RWPE2 (cell line): ENCODE results near the gene RBPMS2.
A peak's percentile ranks its signal among the peaks of the same experiment; 100 is the strongest.

Source experiments
- ATAC-seq: fragments of 200-7000 bp; cut with Tn5 transposase; 3 replicates; pipeline ENCODE4 v1.9.1; 2021; ENCODE audit warnings: low read depth
- DNase-seq: peaks from one replicate; pipeline ENCODE4 v3.0.0-alpha.2; 2020; ENCODE audit warnings: low spot score
- H3K27ac ChIP-seq: fragments of 450-650 bp; 2 replicates; pipeline ENCODE4 v1.5.1; 2017; ENCODE audit warnings: mild to moderate bottlenecking; ENCODE audit not compliant: poor library complexity, severe bottlenecking
- H3K27me3 ChIP-seq: fragments of 250-450 bp; sonication (Bioruptor Pico); 2 replicates; pipeline ENCODE4 v1.5.1; 2021; ENCODE audit warnings: mild to moderate bottlenecking, moderate library complexity; ENCODE audit not compliant: insufficient read depth, poor library complexity, severe bottlenecking
- H3K36me3 ChIP-seq: fragments of 250-450 bp; sonication (Bioruptor Pico); 2 replicates; pipeline ENCODE4 v1.5.1; 2020; ENCODE audit warnings: low read depth, mild to moderate bottlenecking, moderate library complexity
- H3K4me1 ChIP-seq: fragments of 250-450 bp; sonication (Bioruptor Pico); 2 replicates; pipeline ENCODE4 v1.5.1; 2021; ENCODE audit warnings: mild to moderate bottlenecking, moderate library complexity; ENCODE audit not compliant: insufficient read depth, poor library complexity, severe bottlenecking
- H3K4me3 ChIP-seq: fragments of 250-450 bp; sonication (Bioruptor Pico); 2 replicates; pipeline ENCODE4 v1.5.1; 2021; ENCODE audit warnings: mild to moderate bottlenecking, moderate library complexity; ENCODE audit not compliant: severe bottlenecking
- H3K9me3 ChIP-seq: fragments of 250-450 bp; sonication (Bioruptor Pico); 2 replicates; pipeline ENCODE4 v1.5.1; 2021; ENCODE audit warnings: mild to moderate bottlenecking, moderate library complexity; ENCODE audit not compliant: severe bottlenecking
- TF ChIP-seq, protein P1 (sequence below): fragments of 450-650 bp; IDR thresholded peaks from one replicate; pipeline ENCODE4 v1.5.1; 2017; ENCODE audit warnings: mild to moderate bottlenecking, moderate library complexity; ENCODE audit not compliant: poor library complexity, severe bottlenecking

The RBPMS2 gene

DNA sequence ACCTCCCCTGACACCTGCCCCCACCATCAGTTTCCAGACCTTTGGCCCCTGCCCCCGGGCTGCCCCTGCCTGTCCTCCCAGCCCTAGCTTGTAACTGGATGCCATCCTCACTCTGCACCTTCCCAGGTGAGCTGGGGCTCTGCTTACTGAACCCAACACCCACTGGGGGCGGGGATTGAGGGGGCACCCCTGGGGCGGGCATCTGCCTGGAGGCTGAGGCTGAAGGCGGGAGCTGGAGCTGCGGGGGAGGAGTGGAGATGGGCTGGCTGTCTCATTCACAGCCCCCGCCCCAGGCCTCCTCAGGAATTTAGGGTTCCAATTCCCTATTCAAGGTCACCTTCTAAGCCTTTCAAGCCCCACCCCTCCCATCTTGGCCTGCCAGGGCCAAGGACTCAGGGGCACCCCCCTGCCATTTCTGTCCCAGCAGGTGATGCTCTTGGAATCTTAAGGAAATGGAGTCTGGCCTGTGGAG is 32.4 kb upstream of the RBPMS2 start:
- Histone ChIP-seq H3K9me3 (no peaks in the 10 kb centered on the region), H3K27ac (no peak overlapping the region), H3K4me1 (no peaks in the 10 kb centered on the region), H3K27me3 (no peaks in the 10 kb centered on the region), H3K4me3 (no peak overlapping the region), H3K36me3 (no peaks in the 10 kb centered on the region)
- DNase-seq (peak; percentile 74), ATAC-seq (no peak)
- TF ChIP-seq, protein P1, sequence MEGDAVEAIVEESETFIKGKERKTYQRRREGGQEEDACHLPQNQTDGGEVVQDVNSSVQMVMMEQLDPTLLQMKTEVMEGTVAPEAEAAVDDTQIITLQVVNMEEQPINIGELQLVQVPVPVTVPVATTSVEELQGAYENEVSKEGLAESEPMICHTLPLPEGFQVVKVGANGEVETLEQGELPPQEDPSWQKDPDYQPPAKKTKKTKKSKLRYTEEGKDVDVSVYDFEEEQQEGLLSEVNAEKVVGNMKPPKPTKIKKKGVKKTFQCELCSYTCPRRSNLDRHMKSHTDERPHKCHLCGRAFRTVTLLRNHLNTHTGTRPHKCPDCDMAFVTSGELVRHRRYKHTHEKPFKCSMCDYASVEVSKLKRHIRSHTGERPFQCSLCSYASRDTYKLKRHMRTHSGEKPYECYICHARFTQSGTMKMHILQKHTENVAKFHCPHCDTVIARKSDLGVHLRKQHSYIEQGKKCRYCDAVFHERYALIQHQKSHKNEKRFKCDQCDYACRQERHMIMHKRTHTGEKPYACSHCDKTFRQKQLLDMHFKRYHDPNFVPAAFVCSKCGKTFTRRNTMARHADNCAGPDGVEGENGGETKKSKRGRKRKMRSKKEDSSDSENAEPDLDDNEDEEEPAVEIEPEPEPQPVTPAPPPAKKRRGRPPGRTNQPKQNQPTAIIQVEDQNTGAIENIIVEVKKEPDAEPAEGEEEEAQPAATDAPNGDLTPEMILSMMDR = no peak

DNA sequence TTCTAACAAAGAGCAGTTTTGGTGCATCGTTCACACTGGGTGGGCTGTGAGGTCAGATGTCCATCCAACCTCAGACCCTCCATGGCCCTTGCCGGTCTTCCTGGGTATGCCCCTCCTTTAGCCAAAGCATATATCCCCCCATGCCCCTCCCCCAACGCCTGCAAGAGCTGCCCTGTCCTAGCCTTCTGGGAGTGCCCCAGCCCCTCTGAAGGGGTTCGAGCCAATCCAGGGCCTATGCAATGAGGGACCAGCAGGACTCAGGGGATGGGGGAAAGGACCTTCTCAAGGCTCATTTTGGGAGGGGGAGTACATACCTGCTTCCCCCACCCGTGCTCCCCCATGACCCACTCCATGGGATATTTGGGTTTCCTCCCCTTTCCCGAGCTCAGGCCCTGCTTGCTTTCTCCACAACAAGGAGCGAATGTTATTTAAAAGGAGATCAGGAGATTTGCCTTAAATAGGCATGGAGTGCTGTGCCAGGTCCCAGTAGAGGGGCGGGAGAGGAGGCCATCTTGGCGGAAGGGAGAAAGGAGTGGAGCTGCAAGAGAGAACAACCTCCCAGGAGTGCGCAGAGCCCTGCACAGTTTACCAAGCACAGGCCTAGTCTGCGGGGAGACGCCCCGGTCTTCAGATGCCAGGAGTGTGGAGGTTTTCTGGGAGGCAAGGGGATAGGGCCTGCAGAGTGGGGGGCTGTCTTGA is 31.8 kb upstream of the RBPMS2 start:
- Histone ChIP-seq H3K27ac (no peak overlapping the region), H3K4me1 (no peaks in the 10 kb centered on the region), H3K36me3 (no peaks in the 10 kb centered on the region), H3K27me3 (no peaks in the 10 kb centered on the region), H3K4me3 (no peak overlapping the region), H3K9me3 (no peaks in the 10 kb centered on the region)
- ATAC-seq (no peak), DNase-seq (no peak)
- TF ChIP-seq, protein P1 = no peak

DNA sequence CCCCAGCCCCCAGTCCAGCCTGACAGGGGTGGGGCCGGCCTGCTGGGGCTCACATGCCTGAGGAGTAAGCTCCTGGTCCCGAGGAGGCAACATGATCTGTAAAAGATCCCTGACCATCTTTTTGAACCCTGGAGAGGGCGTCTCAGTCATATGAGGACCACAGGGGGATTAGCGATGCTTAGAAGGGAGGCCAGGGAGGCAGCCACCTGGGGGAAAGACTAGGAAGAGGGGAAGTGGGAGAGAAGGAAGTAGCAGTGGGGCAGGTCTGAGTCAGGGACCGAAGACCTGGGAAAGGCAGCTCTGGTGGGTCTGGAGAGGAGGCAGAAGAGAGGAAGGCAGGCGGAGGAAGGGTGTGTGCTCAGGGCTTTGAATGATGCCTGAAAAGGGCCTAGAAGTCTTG is 31.1 kb upstream of the RBPMS2 start:
- TF ChIP-seq, protein P1 = no peak
- ATAC-seq (no peak), DNase-seq (no peak)
- Histone ChIP-seq H3K4me1 (no peaks in the 10 kb centered on the region), H3K36me3 (no peaks in the 10 kb centered on the region), H3K4me3 (no peak overlapping the region), H3K9me3 (no peaks in the 10 kb centered on the region), H3K27ac (no peak overlapping the region), H3K27me3 (no peaks in the 10 kb centered on the region)

DNA sequence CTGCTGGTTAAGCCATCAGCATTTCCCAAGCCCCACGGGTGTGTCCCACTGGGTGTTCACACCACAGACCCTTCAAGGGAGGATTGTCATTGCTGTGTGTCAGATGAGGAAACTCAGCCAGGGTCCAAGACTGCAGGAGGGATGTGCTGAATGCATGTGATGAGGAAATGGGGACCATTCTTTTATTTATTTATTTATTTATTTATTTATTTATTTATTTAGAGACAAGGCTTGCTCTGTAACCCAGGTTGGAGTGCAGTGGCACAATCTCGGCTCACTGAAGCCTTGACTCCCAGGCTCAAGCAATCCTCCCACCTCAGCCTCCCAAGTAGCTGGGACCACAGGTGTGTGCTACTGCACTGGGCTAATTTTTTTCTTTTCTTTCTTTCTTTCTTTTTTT is 29.2 kb upstream of the RBPMS2 start:
- ATAC-seq = no peak
- no peak for DNase-seq
- Histone ChIP-seq H3K36me3 (no peaks in the 10 kb centered on the region), H3K4me1 (no peaks in the 10 kb centered on the region), H3K4me3 (no peak overlapping the region), H3K27ac (no peak overlapping the region), H3K9me3 (no peaks in the 10 kb centered on the region), H3K27me3 (no peaks in the 10 kb centered on the region)
- TF ChIP-seq, protein P1 = no peak

DNA sequence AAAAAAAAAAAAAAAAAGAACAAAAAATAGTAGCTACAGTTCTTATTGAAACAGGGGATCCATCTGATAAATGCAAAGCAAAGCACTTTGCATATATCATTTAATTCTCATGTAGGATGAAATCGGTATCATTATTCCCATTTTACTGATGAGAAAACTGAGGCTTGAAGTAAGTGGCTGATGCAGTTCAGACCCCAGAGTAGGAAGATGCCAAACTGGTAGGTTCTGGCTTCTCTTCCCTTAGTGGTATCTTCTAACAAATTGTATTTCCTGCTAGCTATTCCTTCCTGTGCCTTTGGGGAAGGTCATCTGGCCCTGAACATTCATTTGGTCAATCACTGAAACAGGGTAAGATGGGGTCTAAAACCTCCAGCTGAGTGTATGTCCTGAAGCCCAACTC is 28.1 kb upstream of the RBPMS2 start:
- Histone ChIP-seq H3K4me1 (no peaks in the 10 kb centered on the region), H3K27ac (no peak overlapping the region), H3K36me3 (no peaks in the 10 kb centered on the region), H3K27me3 (no peaks in the 10 kb centered on the region), H3K4me3 (no peak overlapping the region), H3K9me3 (no peaks in the 10 kb centered on the region)
- ATAC-seq (no peak), DNase-seq (no peak)
- TF ChIP-seq, protein P1 = no peak
